Colonic mucosa (tissue), 4 donors: ENCODE results near the gene TMEM106C. TPM values are rescaled to one million over a fixed set of nuclear protein-coding genes. Genes with fewer than 3 reads are reported as not detected.

Experiments used
- DNase-seq: peaks from one replicate; pipeline ENCODE4 v3.0.0-alpha.2; 2020
- H3K27ac ChIP-seq: fragments of 200-600 bp; one replicate; pipeline ENCODE4 v1.8.0; 2021
- H3K27me3 ChIP-seq: fragments of 200-600 bp; one replicate; pipeline ENCODE4 v1.8.0; 2021
- H3K36me3 ChIP-seq: fragments of 200-600 bp; one replicate; pipeline ENCODE4 v1.8.0; 2021
- H3K4me1 ChIP-seq: fragments of 200-600 bp; one replicate; pipeline ENCODE4 v1.8.0; 2021; ENCODE audit warnings: mild to moderate bottlenecking
- H3K4me3 ChIP-seq: fragments of 200-600 bp; one replicate; pipeline ENCODE4 v1.8.0; 2021
- H3K9ac ChIP-seq, 2 donors: one replicate each; pipeline ENCODE4 v1.7.0; 2013; ENCODE audit warnings: control low read depth in 2 of 2, low read depth in 2 of 2, low read length in 2 of 2
- H3K9me3 ChIP-seq: fragments of 200-600 bp; one replicate; pipeline ENCODE4 v1.8.0; 2021
- CTCF ChIP-seq: fragments of 200-600 bp; IDR thresholded peaks from one replicate; pipeline ENCODE4 v1.8.0; 2022; ENCODE audit warnings: antibody characterized with exemption, mild to moderate bottlenecking
- intact Hi-C: fragments of 100-400 bp; cut with DNase I; formaldehyde crosslinking; loops from one replicate; pipeline ENCODE4 v1.14.1; 2022
- total RNA-seq, 2 donors: library from RNA; stranded (reverse); fragmentation: NEBNext Ultra II Directional in 1 of 2; extraction: Animal tissue kit (Norgen Biotek cat#: 25700) in 1 of 2; gene quantifications; one replicate each; pipeline ENCODE4 v1.2.1, GENCODE V29; 2021
- donor health status: healthy.
- donor health status: DM: no; HTN: no; CAD: no.
- donor health status: DM: no; HTN: no; CAD: no.

The TMEM106C gene
- total RNA-seq, 2 donors from 2014 or later = 187 to 258 TPM

DNA sequence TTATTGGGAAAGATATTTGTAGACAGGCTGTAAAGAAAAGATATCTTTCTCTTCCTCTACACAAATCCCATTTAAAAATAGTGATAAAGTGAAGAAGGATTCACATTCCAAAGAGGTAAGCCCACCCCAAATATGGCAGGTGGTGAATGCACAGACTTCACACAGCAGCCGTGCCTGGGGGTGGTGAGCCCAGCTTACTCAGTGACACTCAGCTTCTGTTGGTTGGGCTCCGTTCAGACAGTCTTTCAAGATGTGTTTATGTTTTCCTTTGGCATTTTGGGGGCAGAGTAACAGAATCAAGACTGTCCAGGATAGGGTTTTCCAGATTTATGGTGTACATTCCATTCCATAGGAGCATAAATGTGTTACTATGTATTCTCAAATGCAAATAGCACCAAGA is 45.0 kb downstream of the TMEM106C start:
- Histone ChIP-seq H3K27ac (no peak overlapping the region), H3K4me3 (no peak overlapping the region), H3K9me3 (no peaks in the 10 kb centered on the region), H3K4me1 (peaks cover 15% of the 10 kb centered on the region), H3K9ac (no peak overlapping the region), H3K36me3 (no peaks in the 10 kb centered on the region), H3K27me3 (peaks cover 28% of the 10 kb centered on the region)
- no peak for TF ChIP-seq CTCF
- DNase-seq = no peak
- intact Hi-C loops = no loop called here

GRCh38 chr12:48008950-48009349 is 45.6 kb downstream of the TMEM106C start:
- DNase-seq = no peak
- Histone ChIP-seq H3K4me1 (peaks cover 9% of the 10 kb centered on the region), H3K9ac (no peak overlapping the region), H3K4me3 (no peak overlapping the region), H3K9me3 (no peaks in the 10 kb centered on the region), H3K27ac (no peak overlapping the region), H3K36me3 (no peaks in the 10 kb centered on the region), H3K27me3 (peaks cover 22% of the 10 kb centered on the region)
- intact Hi-C loops = no loop called here
- TF ChIP-seq CTCF = no peak

DNA sequence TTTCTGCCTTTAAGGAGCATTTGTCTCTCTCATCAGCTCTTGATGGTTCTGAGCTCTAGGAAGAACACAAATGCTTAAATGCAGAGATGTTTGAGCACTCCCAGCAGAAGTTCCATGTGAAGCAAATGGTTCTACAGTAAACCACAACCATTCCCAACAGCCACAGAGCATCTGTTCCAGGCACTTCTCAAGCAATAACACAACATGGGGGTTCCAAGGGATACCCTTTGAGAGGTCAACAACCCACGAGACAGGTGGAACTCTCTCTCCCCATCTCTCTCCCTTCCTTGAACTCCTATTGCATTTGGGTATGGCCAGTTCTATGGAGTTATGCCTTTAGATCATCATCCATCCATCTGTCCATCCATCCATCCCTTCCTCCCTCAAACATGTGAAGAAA is 46.1 kb downstream of the TMEM106C start:
- no peak overlapping the region for H3K4me3 ChIP-seq
- TF ChIP-seq CTCF = no peak
- peaks cover 17% of the 10 kb centered on the region for H3K27me3 ChIP-seq

DNA sequence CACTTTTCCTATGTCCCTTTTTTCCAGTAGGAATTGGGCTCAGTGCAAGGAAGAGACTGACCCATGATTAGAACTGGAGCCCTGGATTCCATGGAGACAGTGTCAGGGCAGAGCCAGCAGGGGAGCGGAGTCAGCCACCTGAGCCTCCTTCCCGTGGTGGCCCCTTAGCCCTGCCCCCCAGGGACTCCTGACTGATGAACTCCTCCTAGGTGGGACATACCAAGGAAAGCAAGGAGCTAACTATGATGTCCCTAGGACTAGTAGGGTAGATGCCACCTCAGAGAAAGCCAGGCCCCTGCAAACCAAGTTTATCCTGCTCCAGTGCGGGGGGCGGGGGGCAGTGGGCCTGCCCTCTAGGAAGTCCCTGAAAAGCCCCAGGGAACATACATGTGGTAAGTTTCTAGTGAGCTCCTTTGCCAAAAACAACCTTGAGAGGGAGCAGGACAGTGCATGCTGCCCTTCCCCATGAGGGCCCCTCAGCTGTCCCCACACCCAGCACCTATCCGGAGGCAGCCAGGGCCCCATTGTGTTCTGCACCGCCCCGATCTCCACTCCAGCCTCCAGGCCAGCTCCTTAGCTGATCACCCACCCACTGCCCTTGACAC is 47.1 kb downstream of the TMEM106C start:
- Histone ChIP-seq H3K4me3 (no peak overlapping the region), H3K9ac (no peak overlapping the region), H3K36me3 (no peaks in the 10 kb centered on the region), H3K4me1 (no peaks in the 10 kb centered on the region), H3K27me3 (peaks cover 7% of the 10 kb centered on the region), H3K9me3 (no peaks in the 10 kb centered on the region), H3K27ac (no peak overlapping the region)
- TF ChIP-seq CTCF = no peak
- intact Hi-C loops = no loop called here
- DNase-seq = no peak

More for the DNA sequence above, 46.1 kb downstream of the TMEM106C start:
- H3K36me3 ChIP-seq = no peaks in the 10 kb centered on the region
- intact Hi-C loops = no loop called here
- no peak overlapping the region for H3K27ac ChIP-seq
- H3K9me3 ChIP-seq = no peaks in the 10 kb centered on the region
- DNase-seq = no peak
- H3K9ac ChIP-seq = no peak overlapping the region
- H3K4me1 ChIP-seq = peaks cover 3% of the 10 kb centered on the region

DNA sequence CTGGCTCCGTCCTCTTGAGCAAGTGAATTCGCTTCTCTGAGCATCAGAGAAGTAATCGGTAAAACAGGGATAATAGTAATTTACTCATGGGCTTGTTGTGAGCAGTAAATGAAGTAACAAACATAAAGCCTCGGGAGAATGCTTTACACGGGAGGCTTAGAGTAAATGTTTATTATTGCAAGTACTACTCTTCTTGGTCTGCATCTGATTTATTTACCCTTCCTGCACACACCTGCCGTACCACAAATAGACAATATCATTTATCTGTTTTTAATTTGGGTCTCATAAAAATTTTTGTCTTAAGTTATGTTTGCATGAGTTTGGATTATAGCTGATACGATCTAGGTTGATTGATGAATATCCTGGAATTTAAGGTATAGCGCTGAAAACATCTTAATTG is 48.7 kb downstream of the TMEM106C start:
- no peaks in the 10 kb centered on the region for H3K27me3 ChIP-seq

More for the DNA sequence above, 48.7 kb downstream of the TMEM106C start:
- no peaks in the 10 kb centered on the region for H3K4me1 ChIP-seq
- no peak overlapping the region for H3K4me3 ChIP-seq
- H3K9me3 ChIP-seq = no peaks in the 10 kb centered on the region
- no peak for DNase-seq
- intact Hi-C loops = no loop called here
- H3K9ac ChIP-seq = no peak overlapping the region
- no peak overlapping the region for H3K27ac ChIP-seq
- TF ChIP-seq CTCF = no peak
- no peaks in the 10 kb centered on the region for H3K36me3 ChIP-seq
